ENCODE measurements around the gene SHANK3.

DNA sequence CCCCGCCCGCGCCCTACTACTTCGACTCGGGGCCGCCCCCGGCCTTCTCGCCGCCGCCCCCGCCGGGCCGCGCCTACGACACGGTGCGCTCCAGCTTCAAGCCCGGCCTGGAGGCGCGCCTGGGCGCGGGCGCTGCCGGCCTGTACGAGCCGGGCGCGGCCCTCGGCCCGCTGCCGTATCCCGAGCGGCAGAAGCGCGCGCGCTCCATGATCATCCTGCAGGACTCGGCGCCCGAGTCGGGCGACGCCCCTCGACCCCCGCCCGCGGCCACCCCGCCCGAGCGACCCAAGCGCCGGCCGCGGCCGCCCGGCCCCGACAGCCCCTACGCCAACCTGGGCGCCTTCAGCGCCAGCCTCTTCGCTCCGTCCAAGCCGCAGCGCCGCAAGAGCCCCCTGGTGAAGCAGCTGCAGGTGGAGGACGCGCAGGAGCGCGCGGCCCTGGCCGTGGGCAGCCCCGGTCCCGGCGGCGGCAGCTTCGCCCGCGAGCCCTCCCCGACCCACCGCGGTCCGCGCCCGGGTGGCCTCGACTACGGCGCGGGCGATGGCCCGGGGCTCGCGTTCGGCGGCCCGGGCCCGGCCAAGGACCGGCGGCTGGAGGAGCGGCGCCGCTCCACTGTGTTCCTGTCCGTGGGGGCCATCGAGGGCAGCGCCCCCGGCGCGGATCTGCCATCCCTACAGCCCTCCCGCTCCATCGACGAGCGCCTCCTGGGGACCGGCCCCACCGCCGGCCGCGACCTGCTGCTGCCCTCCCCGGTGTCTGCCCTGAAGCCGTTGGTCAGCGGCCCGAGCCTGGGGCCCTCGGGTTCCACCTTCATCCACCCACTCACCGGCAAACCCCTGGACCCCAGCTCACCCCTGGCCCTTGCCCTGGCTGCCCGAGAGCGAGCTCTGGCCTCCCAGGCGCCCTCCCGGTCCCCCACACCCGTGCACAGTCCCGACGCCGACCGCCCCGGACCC, 48.0 kb downstream of the SHANK3 start:
- TF ChIP-seq, protein P1, sequence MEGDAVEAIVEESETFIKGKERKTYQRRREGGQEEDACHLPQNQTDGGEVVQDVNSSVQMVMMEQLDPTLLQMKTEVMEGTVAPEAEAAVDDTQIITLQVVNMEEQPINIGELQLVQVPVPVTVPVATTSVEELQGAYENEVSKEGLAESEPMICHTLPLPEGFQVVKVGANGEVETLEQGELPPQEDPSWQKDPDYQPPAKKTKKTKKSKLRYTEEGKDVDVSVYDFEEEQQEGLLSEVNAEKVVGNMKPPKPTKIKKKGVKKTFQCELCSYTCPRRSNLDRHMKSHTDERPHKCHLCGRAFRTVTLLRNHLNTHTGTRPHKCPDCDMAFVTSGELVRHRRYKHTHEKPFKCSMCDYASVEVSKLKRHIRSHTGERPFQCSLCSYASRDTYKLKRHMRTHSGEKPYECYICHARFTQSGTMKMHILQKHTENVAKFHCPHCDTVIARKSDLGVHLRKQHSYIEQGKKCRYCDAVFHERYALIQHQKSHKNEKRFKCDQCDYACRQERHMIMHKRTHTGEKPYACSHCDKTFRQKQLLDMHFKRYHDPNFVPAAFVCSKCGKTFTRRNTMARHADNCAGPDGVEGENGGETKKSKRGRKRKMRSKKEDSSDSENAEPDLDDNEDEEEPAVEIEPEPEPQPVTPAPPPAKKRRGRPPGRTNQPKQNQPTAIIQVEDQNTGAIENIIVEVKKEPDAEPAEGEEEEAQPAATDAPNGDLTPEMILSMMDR (conservative IDR thresholded peaks at IDR 0.05): no peak
- no peak for TF ChIP-seq ZFX (IDR thresholded peaks at IDR 0.05)
